GM18861 (cell line): ENCODE measurements around the gene HOXA3.

Experiments
- ATAC-seq: cut with Tn5 transposase; IDR thresholded peaks from one replicate; pipeline ENCODE4 v1.9.1; 2021; ENCODE audit not compliant: unreplicated experiment

The HOXA3 gene

DNA sequence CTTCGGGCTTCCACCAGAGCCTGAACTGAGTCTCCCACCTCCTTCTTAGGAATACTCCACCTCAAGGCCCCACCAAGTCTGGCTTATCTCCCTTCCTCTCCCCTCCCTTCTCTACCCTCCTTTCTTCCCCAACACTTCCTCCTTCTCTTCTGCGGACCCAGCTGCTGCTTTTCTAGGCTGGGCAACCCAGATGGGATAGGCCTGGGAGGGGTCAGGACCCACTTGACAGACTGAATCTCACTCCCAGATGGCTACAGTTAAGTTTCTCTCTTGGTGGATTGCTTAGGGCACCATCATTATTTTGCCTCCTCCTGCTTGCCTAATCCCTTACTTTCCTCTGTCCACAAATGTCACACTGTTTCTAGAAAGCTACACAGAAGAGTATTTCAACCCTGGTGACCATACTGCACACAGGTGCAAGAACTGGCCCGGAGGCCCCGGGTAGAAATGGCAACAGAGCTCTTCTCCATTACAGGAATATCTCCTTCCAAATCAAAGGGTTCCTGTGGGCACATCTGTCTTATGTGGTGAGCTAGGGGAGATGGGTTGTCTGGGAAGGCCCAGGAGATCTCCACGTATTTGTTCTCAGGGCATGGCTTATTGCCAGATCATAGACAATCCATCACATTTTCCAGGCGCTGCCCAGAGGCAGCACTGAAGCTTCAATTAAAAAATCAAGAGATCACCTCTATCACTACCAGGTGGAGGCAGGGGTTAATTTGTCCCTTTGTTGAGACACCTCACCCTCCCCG lies 37.8 kb upstream of the HOXA3 start:
- ATAC-seq: no peak

DNA sequence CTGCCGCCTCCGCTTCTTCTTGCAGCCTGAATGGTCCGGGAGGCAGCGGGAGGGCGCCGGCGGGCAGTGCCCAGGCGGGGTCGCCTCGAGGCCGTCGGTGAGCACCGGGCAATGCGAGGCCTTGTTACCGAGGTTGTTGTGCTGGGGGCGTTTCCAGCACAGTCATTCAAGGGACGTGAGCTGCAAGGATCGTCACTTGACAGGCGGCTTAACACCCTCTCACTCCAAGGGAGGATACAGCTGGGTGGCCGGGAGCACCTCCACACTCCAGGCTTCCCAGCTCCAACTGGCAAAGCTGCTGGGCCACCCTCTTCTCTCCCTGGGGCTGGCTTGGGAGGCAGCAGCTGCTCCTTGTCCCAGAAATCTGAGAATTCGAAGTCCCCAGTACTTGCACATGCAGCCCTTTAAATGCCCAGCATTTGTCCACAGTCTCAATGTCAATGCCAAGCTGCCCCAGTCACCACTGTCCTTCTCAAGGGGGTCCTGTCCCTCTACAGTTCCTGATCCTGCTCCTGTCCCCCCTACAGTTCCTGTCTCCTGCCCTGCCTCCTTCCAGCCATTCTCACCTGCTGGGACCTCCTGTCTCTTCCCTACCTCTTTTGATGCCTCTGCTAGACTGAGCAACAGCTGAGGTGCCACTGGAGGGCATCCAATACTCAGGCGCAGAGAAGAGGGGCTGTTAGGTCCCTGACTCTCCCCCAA lies 37.1 kb upstream of the HOXA3 start:
- no peak for ATAC-seq

DNA sequence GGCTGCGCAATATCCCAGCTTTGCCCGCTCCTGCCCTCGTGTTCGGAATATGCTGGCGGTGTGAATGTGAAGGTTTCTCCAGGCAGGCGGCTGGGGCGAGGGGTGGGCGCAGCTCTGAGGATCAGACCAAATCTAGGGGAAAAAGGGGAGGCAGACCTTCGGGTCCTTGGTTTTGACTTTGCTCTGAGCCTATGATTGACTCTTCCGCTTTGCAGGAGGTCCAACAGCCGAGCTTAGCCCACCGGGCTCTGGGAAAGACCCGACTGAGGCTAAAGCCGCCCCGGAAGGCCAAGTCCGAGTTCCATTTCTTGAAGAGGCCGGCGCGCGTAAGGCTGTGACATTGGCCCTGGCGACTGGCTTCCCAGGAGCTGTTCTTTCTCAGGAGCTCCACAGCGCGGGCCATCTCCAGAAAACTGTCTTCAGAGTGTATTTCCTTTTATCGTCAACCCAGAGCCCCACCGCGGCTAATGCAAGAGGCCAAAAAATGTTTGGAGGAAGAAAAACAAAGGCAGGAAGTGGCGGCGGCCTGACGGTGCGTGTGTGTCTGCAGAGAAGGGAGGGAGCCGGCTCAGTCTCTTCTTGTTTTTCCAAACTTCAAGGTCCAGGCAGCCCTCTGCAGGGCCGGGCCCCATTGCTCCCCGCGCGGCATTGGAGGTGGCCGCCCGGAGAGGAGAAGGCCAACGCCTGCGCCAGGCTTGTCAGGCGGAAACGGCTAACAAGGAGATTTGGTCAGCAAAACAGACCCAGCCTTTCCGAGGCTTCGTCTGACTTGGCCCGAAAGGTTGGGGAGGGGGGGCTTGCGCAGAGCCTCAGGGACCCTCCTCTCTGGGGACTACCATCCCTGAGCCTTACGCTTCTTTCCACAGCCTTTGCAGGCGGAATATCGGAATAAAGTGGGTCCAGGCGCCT lies 36.3 kb upstream of the HOXA3 start:
- ATAC-seq: no peak

DNA sequence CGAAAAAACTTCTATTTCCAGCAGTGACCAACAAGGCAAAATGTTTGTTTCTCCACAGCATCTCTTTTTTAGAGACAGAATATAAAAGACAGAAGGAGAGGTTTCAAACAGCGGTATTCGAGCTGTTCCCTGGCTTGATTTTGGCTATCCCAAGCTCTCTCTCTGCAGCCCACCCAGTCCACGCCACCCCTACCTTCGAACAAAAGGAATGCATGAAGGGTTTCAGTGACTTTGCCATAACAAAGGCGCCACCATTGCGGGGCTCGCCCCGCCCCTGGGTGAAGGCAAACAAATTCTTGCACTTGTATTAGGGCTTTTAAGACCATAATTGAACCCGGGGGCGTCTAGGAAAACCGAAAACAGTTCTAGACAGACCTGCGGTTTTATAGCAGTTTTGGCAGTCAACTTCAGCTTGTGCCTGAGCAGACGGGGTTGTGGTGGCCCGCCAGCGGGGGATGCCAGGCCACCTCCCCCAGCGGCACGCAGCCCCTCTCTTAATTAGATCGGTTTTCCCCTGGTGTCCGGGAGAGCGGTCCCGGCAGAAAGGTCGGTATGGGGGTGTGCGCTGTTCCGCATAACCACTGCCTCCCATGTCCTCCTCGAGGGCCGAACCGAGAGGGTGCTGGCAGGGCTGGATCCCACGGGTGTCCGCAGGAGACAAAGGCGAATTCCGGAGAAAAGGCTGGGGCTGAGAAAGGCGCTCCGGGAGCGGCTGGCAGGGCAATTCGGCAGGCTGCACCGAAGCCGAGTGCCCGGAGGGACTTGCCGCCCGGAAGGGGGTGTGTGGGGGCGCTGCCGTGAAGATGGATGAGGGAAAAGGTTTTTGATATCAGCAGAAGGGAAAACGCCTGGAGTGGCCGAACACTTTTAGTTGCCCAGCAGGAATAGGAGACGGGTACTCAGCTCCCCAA lies 35.3 kb upstream of the HOXA3 start:
- ATAC-seq: no peak

DNA sequence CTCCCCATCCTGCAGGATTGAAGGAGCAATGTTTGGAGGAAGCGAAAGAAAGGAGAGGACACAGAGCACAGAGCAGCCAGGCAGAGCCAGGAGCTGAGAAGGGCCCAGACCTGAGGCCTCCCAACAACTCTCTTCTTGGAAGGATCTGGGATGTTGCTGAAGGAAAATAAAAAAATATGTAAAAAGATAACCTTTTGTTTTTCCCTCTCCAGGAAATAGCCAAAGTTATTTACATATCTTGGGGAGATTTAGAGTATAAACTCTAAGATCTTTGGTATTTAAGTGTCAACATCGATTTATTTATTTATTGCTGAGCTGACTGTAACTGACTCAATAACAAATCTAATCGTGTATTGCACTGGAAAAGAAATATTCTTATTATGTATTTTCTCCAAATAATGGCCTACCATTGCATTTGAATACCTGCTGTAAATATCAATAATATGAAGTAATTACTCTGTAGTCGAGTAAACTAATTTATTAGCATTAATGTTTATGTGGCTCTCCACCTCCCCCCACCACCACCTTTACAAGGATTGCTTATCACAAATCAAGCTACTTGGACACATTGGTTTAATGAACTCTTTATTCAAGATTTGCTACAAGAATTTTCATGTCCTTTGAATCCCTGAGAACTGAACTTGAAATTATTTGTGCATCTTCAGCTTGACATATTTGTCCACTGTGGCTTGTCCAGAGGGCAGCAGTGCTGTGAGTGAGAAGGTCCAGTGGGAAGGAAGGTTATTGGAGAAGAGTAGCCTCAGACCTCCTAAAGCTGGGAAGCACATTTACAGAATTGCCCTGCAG lies 34.5 kb upstream of the HOXA3 start:
- ATAC-seq: no peak

DNA sequence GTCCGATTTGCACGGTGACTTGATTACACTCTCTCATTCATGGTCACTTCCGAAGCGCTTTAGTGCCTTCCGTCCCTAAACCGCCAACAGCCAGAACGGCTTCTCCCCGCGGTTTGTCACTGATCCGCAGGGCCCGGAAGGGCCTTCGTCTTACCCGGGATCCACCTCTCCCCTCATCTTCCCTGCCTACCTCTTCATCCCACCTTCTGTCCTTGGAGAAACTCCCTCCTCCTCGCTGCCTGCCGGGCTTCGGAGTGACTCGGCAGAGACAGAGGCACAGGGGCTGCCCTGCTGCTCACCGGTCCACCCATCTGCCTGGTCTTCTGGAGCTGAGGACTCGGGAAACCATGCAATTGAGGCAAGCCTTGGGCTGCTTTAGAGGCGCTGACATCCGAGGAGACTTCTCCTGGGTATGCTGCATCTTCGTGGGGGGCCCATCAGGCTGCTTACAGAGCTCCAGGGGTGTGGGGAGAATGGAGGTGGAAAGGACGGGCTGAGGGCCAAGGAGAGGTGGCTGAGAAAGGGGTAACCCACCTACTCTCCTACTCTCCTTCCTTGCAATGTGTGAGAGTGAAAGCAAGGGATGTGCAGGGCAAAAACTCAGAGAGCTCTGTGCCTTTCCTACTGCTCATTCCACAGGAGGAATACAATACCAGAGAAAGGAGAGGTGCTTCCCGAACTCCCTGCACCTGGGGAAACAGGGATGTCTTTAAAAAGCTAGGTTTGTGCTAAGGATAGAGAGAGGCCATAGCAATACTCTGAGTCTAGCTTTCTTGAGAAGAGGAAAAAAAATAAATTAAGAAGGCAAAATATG lies 33.7 kb upstream of the HOXA3 start:
- no peak for ATAC-seq

DNA sequence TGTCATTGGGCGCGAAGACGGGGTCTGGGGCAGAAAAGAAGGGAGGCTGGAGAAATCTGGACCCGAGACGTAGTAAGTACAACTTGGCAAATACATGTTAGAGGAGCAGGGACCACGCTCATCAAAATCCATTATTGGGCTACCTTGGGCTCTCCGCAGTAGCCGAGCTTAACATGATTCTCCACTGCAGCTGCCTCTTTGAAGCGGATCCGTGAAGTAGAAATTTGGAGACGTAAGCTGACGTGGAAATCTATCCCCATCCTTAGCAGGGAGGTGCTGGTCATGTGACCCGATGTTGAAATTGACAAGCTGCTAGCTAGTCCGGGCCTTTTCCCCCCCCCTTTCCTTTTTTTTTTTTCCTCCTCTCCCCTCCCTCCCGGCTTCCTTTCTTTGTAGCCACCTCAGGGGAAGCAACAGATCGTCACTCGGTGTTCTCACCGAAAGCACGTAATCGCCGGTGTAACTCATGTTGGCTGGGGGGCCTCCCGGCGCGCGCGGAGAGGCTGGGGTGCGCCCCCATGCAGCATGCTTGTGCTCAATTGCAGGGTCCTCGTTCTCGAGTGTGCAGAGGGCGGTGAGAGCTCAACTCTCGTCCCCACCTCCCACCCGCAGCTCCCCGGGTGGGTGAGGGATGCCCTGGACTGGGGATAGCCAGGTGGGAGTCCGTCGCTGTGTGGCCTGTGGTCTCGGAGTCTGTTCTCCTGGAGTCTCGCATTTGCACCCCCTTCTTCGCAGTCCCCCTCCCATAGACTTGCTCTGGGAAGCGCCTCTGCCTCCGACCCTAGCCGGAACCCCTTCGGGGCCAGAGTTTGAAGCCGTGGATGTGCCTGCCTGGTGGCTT lies 32.9 kb upstream of the HOXA3 start, which contains the start of gene HOXA11:
TSS of gene HOXA11 (minus strand) at position 220 of the 841 bp plus-strand sequence. CDS start at position 132, 88 bp downstream.
- no peak for ATAC-seq

DNA sequence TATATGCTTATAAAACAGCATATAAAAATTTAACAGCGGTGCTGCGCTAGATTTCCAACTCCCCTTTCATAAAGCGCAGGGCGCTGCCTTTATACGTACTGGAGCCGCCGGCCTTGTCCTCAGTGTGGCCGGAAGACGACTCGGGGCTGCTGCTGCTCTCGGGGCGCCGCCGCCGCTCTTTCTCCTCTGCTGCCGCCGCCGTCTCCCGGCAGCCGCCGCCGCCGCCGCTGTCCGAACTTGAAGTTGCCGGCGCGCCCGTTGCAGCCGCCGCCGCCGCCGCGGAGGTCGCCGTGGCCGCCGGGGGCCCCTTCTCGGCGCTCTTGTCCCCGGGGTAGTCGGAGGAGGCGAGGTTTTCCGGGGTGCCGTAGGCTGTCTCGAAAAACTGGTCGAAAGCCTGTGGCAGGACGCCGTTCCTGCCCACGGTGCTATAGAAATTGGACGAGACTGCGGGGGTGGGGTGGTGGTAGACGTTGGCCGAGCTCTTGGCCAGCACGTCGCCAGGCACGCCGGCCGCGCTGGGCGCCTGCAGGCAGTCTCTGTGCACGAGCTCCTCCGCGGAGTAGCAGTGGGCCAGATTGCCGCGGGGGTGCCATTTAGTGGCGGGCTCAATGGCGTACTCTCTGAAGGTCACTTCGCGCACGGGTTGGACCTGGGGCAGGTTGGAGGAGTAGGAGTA lies 32.1 kb upstream of the HOXA3 start:
- ATAC-seq: no peak

DNA sequence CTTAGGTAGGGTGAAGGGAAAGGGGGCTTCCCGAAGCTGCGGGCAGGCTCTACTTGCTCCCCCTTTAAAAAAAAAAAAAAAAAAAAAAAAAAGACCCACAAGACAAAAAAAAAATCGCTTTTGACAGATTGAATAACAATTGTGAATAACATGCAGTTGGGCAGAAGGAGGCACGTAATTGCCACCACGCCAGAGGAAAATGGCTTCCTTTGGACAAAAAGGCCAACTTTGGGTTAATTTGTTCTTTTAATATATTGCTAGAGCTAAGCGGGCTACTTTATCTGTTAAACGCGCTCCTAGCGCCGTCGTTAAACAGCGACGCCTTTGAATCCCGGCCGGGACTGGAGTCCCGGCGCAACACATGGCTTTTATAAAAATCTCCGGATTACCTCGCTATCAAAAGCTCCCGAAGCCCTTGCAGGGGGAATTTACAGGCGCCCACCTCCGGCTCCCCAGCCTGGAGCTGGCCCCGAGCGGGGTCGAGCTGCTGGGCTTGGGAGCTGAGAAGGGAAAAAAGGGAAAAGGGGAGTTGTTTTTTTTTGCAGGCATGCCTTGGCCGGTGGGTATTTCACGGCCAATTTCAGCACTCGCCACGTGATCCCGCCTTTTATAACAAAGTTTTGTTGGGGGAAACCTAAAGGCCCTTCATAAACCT lies 31.4 kb upstream of the HOXA3 start:
- no peak for ATAC-seq

DNA sequence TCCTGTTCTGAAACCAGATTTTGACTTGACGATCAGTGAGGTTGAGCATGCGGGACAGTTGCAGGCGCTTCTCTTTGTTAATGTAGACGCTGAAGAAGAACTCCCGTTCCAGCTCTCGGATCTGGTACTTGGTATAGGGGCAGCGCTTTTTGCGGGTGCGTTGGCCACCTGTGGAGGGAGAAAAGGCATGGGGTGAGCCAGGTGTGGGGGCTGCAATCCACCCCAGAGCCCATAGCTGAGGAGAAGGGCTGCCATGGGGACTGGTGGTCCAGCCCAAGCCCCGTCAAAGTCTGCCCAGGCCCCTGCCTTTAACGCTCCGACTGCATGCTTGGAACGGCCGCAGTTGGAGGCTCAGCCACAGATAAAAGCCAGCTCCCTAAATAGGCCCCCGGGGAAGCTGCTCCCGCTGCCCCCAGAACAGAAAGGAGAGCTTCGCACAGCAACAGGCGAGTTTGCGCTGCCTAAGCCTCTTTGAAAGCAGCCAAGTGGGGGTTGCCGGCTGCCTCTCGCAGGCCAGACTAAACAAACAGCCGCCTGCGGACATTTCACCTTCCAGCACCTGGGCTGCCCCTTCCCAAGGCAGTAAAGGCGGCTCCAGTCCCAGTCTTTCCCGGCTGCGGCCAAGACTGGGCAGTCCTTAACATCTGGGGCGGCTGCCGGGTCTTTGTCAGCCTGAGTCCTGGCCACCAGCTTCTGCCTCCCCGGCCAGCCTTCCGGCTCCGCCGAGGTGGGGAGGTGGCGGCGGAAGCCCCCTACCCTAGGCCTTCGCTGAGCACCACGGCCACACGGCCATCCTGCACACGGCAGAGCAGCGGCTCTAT lies 30.7 kb upstream of the HOXA3 start:
- no peak for ATAC-seq

DNA sequence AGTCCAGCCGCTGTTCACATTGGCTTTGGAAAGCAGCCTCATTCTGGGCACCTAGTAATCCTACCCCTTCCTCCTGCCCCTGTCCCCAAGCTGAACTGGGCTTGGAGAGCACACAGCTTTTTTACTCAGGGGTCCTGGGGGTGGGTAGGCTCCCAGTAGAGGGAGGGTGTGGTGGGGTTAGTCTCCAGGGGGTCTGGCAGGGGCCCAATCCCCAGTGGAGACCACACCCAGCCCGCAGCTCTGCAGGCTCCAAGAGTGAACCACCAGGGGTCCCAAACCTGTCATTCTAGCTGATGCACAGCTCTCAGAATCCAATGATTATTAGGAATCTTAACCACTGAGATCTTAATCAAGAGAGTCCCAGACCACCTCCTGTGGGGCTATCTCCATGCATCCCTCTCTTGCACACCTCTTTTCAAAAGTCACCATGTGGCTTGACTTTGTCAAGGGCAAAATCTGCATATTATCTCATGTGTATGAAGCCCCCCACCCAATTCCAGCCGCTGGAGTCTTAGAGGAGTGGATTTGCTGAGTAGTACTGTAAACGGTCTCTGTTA lies 30.0 kb upstream of the HOXA3 start:
- ATAC-seq: no peak

DNA sequence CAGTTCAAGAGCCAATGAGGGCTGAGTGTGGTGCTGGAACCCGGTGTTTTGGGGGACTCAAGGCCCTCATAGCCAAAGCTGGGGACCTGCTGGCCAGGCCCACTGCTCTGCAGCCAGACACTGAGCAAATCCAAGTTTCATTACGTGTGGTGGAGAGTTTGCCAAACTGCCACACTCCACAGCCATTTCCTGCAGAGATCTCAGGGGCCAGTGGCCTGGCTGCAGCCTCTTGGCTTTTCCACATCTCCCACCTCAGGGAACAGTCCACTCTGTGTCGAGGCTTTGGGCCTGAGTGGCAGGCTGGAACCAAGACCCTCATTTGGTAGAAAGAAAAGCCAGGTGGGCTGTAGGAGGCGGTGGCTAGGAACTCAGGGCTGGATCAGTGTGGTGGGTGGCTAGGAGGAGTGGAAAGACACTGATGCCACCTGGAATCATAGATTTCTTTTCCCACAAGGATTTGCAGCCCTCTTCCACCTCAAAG lies 29.5 kb upstream of the HOXA3 start:
- ATAC-seq: no peak

DNA sequence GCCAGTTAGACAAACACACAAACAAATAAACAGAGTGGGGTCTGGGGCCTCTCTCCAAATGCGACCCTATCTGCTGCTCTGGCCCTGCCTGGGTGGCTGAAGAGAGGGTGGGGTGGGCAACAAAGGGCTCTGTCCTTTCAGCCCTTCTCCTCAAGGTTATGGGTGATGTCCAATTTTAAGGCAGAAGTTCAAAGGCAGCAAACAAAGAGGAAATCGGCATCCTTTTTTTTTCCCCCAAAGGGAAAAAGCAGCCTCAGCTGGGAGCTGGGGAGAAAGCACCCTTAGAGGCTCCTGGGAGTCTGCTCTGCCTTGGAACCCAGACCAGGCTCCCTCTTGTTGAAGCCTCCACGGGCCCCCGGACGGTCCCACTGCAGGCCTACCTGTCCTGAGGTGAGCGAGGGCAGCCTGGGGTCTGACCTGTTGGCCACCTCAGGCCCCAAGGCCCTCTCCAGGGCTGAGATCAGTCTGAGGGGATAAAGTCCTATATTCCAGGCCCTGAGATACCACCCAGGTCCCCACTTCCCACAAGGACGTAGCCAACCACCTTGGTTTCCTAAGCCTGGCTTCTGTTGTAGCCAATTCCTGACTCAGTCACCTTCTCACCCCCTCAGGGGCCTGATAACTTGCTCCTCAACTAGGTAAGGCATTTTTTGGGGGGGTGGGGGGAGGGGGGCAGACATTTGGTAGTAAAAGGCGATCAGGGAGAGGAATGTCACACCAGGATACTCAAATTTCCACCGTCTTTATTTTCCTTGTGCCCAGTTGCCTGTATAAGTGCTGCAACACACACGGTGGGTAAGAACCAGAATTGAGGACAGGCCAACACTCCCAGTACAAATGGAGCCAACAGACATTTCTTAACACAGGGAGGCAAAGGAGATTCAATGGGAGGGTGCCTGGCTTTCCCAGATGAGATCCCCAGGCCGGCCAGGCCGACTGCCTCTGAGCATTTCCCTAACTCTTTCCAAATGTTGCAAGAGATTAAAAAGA lies 28.3 kb upstream of the HOXA3 start:
- ATAC-seq: no peak
